Left lobe of liver (tissue), 2 donors: ENCODE measurements around the gene TCL1A. TPM values are rescaled to one million over a fixed set of nuclear protein-coding genes. Genes with fewer than 3 reads are reported as not detected.

Experiments
- ATAC-seq: fragments of 200-7000 bp; cut with Tn5 transposase; one replicate; pipeline ENCODE4 v1.9.1; 2020; ENCODE audit warnings: mild to moderate bottlenecking, moderate library complexity
- DNase-seq: peaks from one replicate; pipeline ENCODE4 v3.0.0-alpha.2; 2020; ENCODE audit warnings: low spot score
- total RNA-seq: library from RNA; stranded (reverse); gene quantifications from one replicate; pipeline ENCODE4 v1.2.1, GENCODE V29; 2021
- donor health status: DM: no; HTN: no; CAD: no; lungs with moderate emphysema.
- donor health status: DM: no; HTN: yes; CAD: no.

TCL1A gene
- total RNA-seq, 1 donor from 2014 or later: not detected

DNA sequence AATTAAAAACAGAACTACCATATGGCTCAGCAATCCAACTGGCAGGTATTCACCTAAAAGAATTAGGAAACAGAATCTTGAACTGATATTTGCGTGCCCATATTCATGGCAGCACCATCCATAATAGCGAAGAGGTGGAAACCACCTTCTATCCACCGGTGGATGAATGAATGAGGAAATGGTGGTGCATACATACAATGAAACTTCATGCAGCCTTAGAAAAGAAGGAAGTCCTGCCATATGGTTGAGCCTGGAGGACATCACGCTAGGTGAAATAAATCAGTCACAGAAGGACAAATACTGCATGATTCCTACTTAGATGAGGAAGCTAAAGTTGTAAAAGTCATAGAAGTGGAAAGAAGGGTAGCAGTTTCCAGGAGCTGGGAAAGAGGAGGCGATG, 6.6 kb downstream of the TCL1A start:
- ATAC-seq: no peak

DNA sequence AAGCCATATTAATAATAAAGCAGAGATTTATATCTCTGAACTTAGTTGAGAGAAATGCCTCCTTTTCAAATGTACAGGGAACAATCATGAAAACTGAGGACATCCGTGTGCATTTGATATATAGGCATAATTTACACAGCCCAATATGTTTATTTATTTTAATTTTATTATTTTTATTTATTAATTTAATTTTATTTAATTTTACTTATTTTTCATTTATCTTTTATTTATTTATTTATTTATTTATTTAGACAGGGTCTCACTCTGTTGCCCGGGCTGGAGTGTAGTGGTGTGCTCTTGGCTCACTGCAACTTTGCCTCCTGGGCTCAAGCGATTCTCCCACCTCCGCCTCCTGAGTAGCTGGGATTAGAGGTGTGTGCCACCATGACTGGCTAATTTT, 8.4 kb downstream of the TCL1A start:
- ATAC-seq (no peak), DNase-seq (no peak)

More for the DNA sequence above, 6.6 kb downstream of the TCL1A start:
- no peak for DNase-seq

DNA sequence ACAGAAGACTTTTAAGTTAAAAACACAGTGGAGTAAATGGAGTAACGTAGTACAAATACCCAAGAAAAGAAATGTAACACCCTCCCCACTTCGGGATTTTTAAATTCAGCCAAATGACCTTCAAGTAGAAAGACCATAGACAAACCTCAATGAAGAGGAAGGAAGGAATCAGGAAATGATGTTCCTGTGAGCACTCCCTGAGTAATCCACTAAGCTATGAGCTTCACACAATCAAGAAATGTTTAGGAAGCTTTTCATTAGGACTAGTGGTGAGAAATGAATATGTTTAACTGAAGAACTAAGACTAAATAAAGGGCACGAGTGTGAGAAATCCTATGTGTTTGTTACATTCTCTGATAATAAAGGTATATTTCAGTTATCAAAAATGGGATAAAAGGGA, 10.1 kb downstream of the TCL1A start:
- ATAC-seq: no peak
- no peak for DNase-seq

DNA sequence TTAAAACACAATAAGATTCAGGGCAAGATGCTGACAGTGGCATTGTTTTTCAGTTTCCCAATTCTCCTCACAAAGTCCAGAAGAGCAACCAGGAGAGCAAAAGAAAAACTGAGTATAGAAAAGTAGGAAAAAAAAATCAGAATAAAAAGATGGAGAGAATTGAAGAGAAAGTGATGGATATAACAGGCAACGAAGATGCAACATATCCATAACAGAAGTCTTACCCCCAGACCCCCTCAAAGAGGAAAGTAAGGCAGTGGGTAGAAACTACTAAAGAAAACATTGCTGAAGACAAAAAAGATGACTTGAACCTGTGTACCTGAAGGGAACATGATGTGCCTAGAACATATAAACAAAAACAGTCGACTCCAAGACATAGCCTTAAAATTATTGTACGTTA, 10.6 kb downstream of the TCL1A start:
- ATAC-seq (no peak), DNase-seq (no peak)

DNA sequence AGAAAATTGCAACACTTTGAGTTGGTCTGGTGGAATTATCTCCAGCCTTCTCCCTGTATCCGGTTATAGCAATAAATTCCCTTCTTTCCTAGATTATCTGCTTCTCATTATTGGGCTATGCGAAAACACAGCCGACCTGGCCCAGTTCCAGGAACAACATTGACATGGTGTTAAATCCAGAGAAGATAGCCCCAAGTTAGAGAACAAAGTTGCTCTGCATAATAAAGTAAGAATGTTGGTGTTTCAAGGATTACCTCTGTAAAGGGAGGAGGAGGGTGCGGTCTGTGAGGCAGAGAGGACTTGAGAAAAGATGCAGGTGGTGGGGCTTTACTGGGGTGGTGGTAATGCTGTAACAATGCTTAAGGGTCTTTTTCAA, 12.1 kb downstream of the TCL1A start:
- ATAC-seq: no peak

GRCh38 chr14:95700221-95700976, 13.5 kb downstream of the TCL1A start:
- DNase-seq (no peak), ATAC-seq (no peak)

More for the DNA sequence above, 12.1 kb downstream of the TCL1A start:
- DNase-seq: no peak

DNA sequence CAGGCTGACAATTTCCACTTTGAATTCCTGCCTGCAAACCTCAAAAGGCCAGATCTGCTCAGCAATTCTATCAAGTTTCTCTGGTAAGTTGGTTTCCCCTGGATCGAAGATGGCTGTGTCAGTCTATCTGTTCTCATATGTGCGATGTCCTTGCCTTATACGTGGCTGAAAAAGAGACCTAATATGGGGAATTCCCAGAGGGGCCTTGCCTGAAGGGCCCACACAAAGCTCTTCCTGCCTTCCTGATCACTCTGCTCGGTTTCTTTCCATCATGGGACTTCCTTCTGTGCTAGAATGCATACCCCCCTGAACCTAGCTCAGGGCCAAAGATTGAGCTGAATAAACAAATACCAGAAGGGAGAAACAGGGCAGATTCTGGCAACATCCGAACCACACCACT, 14.5 kb downstream of the TCL1A start:
- ATAC-seq (no peak), DNase-seq (no peak)

GRCh38 chr14:95698287-95698686, 15.6 kb downstream of the TCL1A start:
- DNase-seq (no peak), ATAC-seq (no peak)

- ATAC-seq: no peak
- no peak for DNase-seq
Measured at GRCh38 chr14:95697764-95698163, 16.2 kb downstream of the TCL1A start.

- ATAC-seq (no peak), DNase-seq (no peak)
Measured at GRCh38 chr14:95696741-95697140, 17.2 kb downstream of the TCL1A start.

GRCh38 chr14:95695913-95696312, 18.0 kb downstream of the TCL1A start:
- ATAC-seq (no peak), DNase-seq (no peak)

DNA sequence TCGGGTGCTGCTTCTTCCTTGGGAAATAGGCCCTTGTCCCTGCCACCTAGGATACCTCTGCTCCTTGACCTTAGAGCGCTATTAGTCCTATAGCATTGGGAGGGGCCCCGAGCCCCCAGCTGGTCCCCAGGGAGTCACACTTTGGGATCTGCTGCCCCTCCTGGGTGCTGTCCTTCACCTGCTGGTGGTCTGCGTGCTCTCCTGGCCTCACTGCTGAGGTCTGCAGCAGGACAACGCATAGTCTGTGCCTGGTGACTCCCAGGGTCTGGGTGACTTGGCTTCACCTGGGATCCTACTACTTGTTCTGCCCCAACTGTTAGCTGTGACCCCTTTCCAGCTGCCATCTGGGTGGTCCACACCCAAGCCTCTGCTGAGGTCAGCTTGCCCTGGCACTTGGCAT, 18.9 kb downstream of the TCL1A start:
- no peak for DNase-seq
- ATAC-seq: no peak

DNA sequence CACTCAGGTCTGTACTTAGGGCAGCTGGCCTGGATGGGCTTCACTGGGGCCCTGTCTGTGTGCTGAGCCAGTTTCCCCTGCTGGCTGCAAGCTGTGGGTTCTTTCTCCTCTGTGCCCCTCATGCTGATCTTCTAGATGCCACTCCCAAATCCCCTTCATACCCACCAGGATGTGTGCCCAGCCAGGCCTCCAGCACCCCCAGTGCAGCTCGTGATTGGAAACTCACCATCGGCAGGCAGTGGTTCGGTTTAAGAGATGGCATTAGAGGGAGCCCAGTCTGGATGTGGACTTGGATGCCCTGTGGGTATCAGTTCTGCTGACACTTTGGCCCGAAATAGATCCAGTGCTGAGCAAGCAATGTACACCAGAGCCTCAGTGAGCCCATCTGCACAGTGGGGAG, 21.8 kb downstream of the TCL1A start:
- DNase-seq (no peak), ATAC-seq (no peak)

- DNase-seq (no peak), ATAC-seq (no peak)
Measured at GRCh38 chr14:95691591-95691990, 22.3 kb downstream of the TCL1A start.

DNA sequence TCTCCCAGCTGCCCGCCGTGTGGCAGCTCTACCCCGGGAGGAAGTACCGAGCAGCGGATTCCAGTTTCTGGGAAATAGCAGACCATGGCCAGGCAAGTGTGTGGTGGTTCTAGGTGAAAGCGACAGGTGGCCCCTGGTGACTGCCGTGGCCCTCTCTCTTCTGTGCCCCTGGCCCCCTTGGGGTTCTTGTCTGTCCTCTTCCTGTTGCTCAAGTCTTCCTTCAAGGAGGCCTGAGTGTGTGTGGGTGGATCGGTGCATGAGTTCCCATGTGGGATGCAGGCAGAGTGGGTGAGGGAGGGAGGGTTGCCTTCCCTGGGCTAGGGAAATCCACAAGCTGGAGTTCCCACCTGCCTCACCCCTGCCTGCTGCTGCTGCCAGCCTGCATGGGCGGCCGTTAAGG, 23.1 kb downstream of the TCL1A start:
- ATAC-seq (no peak), DNase-seq (no peak)

DNA sequence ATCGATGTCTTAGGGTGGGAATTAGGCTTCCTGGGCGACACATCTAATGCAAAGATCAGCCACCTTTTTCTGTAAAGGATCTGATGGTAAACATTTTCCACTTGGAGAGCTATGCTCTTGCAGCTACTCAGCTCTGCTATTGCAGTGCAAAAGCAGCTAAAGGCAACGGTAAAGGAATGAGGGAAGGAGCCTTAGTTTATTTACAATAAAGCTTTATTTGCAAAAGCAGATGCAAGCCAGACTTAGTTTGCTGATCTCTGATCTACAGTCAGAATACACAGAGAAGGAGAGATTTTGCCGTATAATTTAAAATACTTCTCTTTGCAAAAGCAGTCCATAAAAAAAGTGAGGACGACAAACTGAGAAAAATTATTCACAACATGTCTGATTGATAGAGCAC, 24.5 kb downstream of the TCL1A start:
- ATAC-seq (no peak), DNase-seq (no peak)

GRCh38 chr14:95686935-95687334, 27.0 kb downstream of the TCL1A start:
- ATAC-seq: no peak
- peak; percentile 0 for DNase-seq

- peak; percentile 29 for DNase-seq
- ATAC-seq: no peak
Measured at GRCh38 chr14:95685978-95686922, 27.7 kb downstream of the TCL1A start, which contains the start of gene TCL1B. TCL1B (plus strand) TSS chr14:95686426; CDS start chr14:95686468, 42 bp downstream.

GRCh38 chr14:95683793-95684192, 30.1 kb downstream of the TCL1A start:
- ATAC-seq (peak; percentile 92), DNase-seq (peak; percentile 47)

- DNase-seq (peak; percentile 5), ATAC-seq (no peak)
Measured at GRCh38 chr14:95681153-95681552, 32.8 kb downstream of the TCL1A start.

DNA sequence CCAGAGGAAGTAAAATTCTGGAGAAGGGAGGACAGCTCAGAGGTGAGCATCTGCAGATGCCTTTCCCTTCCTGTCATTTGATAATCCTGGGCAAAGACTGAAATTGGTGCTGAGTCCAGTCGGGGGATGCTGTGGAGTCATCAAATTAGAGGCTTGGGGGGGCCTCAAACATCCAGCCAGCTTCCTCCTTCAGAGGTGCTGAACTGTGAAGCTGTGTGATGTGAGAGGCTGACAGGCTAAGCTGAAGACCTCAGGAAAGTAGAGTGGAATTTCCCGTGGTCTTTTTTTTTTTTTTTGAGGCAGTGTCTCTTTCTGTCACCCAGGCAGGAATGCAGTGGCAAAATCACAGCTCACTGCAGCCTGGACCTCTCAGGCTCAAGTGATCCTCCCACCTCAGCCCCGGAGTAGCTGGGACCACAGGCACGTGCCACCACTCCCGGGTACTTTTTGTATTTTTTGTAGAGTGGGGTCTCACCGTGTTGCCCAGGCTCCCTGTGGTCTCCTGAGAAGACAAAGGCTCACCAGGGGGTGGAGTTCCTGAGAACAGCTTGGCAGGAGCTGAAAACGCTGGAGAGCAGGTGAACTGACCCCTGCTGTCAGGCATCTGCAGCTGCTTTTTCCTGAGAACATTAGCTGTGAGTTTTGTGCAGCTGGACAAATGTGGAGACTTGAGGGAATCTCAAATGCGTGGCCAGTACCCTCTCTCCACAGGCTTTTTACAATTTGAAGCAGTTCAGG, 33.8 kb downstream of the TCL1A start:
- DNase-seq (peak; percentile 18), ATAC-seq (peak; percentile 23)
